ENCODE measurements around the gene ISCA1.

The ISCA1 gene

DNA sequence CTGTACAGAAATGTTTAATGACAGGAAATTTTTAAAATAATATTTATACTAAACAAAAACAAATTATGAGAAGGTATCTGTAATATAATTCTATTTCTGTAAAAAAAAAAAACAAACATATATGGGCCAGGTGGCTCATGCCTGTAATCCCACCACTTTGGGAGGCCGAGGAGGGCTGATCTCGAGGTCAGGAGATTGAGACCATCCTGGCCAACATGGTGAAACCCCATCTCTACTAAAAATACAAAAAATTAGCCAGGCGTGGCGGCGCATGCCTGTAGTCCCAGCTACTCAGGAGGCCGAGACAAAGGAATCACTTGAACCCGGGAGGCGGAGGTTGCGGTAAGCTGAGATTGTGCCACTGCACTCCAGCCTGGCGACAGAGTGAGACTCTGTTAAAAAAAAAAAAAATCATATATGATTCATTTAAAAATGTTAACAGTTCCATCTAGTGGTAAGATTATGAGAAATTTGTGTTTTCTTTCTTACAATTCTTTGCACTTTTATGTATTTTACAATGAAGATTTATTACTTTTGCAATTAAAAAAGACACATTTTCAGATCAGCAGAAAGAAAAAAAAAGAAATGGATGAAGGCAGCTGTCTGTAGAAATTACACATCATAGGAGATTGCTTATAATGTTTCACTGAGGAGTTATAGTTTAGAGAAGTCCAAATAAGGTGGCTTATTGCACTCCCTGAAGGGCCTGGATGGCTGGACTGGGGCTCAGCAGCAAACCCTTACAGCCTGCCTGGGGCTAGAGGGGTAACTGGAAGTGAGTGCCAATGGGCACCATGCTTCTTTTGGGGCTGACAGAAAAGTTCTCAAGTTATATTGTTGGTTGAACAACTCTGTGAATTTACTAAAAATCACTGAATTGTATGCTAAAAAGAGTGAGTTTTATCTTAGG, 43.2 kb downstream of the ISCA1 start:
- no peaks in the 10 kb centered on the region for H3K36me3 Mint-ChIP-seq (ENCODE audit: low read depth)
- TF ChIP-seq, protein P1, sequence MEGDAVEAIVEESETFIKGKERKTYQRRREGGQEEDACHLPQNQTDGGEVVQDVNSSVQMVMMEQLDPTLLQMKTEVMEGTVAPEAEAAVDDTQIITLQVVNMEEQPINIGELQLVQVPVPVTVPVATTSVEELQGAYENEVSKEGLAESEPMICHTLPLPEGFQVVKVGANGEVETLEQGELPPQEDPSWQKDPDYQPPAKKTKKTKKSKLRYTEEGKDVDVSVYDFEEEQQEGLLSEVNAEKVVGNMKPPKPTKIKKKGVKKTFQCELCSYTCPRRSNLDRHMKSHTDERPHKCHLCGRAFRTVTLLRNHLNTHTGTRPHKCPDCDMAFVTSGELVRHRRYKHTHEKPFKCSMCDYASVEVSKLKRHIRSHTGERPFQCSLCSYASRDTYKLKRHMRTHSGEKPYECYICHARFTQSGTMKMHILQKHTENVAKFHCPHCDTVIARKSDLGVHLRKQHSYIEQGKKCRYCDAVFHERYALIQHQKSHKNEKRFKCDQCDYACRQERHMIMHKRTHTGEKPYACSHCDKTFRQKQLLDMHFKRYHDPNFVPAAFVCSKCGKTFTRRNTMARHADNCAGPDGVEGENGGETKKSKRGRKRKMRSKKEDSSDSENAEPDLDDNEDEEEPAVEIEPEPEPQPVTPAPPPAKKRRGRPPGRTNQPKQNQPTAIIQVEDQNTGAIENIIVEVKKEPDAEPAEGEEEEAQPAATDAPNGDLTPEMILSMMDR (IDR thresholded peaks at IDR 0.05): no peak
- DNase-seq: no peak
- no peak overlapping the region for H3K4me3 Mint-ChIP-seq
- H3K9me3 Mint-ChIP-seq: no peaks in the 10 kb centered on the region
- H3K27ac Mint-ChIP-seq: no peak overlapping the region
- peaks cover 3% of the 10 kb centered on the region for H3K27me3 Mint-ChIP-seq (ENCODE audit: low read depth, poor library complexity)
- peaks cover 33% of the 10 kb centered on the region for H3K4me1 Mint-ChIP-seq

DNA sequence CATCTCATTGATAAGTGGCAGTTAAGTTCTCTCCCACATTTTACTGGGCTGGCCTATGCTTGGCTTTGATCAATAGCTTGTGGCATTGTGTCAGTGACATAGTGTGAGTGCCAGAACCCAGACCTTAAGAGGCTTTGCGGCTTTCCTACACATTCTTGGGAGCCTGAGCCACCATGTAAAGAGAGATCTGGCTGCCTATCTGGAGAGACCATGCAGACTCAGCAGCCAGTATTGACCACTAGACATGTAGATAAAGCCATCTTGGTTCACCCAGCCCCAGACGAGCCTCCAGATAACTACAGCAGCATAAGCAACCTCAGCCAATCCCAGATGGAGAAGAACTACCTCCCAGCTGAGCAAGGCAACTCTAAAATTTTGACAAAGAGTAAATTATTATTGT, 51.5 kb downstream of the ISCA1 start:
- Mint-ChIP-seq H3K9me3 (no peaks in the 10 kb centered on the region), H3K4me3 (no peak overlapping the region), H3K4me1 (peaks cover 34% of the 10 kb centered on the region), H3K36me3 (ENCODE audit: low read depth) (peaks cover 5% of the 10 kb centered on the region), H3K27ac (no peak overlapping the region), H3K27me3 (ENCODE audit: low read depth, poor library complexity) (peaks cover 5% of the 10 kb centered on the region)
- no peak for DNase-seq
- TF ChIP-seq, protein P1 (IDR thresholded peaks at IDR 0.05): no peak

DNA sequence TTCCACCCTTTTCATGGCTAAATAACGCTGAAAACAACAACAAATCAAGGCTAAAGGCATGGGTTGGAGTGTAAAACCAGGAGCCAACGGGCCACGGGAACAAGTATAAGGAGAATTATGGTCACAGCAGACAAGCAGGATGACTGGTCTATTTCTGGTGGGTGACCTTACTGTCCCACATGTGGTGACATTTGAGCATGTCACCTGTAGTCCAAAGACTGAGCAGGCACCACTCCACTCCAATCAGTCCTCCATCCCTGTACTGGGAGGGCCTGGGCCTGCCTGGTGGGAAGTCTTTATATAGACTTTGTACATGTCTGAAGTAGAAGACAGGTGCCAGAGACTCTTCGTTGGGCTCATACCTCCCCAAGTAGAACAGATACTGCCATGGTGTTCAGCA, 59.7 kb downstream of the ISCA1 start:
- no peak for DNase-seq
- Mint-ChIP-seq H3K27me3 (ENCODE audit: low read depth, poor library complexity) (peaks cover 7% of the 10 kb centered on the region), H3K27ac (no peak overlapping the region)

DNA sequence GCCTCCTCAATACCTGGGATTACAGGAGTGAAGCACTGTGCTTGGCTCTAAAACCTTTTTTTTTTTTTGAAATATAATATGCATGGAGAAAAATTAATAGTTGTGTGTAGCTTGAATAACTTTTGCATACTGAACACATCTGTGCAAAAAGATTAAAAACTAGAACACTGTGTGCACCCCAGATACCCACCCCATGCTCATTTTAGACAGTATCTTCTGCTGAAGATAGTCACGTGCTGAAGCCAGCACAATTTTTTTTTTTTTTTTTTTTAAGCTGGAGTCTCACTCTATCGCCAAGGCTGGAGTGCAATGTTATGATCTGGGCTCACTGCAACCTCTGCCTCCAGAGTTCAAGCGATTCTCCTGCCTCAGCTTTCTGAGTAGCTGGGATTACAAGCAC, 62.7 kb downstream of the ISCA1 start:
- Mint-ChIP-seq H3K36me3 (ENCODE audit: low read depth) (no peaks in the 10 kb centered on the region), H3K4me1 (no peaks in the 10 kb centered on the region), H3K27me3 (ENCODE audit: low read depth, poor library complexity) (peaks cover 7% of the 10 kb centered on the region), H3K9me3 (no peaks in the 10 kb centered on the region), H3K4me3 (no peak overlapping the region), H3K27ac (no peak overlapping the region)
- no peak for DNase-seq
- TF ChIP-seq, protein P1 (IDR thresholded peaks at IDR 0.05): no peak

More for the DNA sequence above, 59.7 kb downstream of the ISCA1 start:
- Mint-ChIP-seq H3K4me1 (no peaks in the 10 kb centered on the region), H3K36me3 (ENCODE audit: low read depth) (no peaks in the 10 kb centered on the region), H3K4me3 (no peak overlapping the region), H3K9me3 (no peaks in the 10 kb centered on the region)
- TF ChIP-seq, protein P1 (IDR thresholded peaks at IDR 0.05): no peak

DNA sequence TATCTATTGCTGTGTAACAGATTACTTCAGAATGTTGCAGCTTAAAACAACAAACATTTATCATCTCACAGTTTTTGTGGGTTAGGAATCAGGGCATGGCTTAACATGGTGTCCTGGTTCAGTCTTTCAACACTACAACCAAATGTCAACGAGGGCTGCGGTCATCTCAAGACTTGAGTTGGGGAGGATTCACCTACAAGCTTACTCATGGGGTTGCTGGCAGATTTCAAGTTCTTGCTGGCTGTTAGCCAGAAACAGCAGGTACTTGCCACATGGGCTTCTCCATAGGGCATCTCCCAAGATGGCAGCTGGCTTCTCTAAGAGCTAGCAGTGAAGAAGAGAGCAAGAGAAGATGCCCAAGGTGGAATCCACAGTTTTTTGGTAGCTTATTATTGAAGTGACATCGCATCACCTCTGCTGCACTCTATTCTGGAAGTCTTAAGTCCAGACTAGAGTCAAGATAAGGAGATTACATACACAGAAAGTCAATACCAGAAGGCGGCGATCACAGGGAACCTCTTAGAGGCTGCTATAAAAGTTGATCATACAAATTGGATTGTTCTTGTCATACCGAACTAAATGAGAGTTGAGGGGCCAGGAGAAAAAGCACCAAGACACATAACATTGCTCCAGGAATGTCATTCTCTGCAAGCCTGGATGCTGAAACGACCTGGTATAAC, 65.1 kb downstream of the ISCA1 start:
- no peaks in the 10 kb centered on the region for H3K4me1 Mint-ChIP-seq
- H3K36me3 Mint-ChIP-seq (ENCODE audit: low read depth): no peaks in the 10 kb centered on the region
- TF ChIP-seq, protein P1 (IDR thresholded peaks at IDR 0.05): no peak
- no peak for DNase-seq
- no peak overlapping the region for H3K4me3 Mint-ChIP-seq
- H3K27ac Mint-ChIP-seq: no peak overlapping the region
- peaks cover 3% of the 10 kb centered on the region for H3K27me3 Mint-ChIP-seq (ENCODE audit: low read depth, poor library complexity)
- H3K9me3 Mint-ChIP-seq: no peaks in the 10 kb centered on the region
